HG03064 (cell line): ENCODE measurements around the gene ADAMTS9.
"Not testable (repeated sequence)": the region's sequence is repeated elsewhere in the genome, so short reads cannot be mapped to it uniquely, and the experiment has no call there.

ENCODE experiments used
- ATAC-seq: cut with Tn5 transposase; IDR thresholded peaks from one replicate; pipeline ENCODE4 v1.9.1; 2021; ENCODE audit warnings: low read depth; ENCODE audit not compliant: unreplicated experiment

ADAMTS9 gene

GRCh38 chr3:64548200-64548889 is 139.5 kb downstream of the ADAMTS9 start:
- ATAC-seq = no peak

GRCh38 chr3:64546856-64547255 is 140.9 kb downstream of the ADAMTS9 start:
- ATAC-seq = no peak

- not testable (repeated sequence) for ATAC-seq
Observed at GRCh38 chr3:64545239-64545638, 142.6 kb downstream of the ADAMTS9 start.

DNA sequence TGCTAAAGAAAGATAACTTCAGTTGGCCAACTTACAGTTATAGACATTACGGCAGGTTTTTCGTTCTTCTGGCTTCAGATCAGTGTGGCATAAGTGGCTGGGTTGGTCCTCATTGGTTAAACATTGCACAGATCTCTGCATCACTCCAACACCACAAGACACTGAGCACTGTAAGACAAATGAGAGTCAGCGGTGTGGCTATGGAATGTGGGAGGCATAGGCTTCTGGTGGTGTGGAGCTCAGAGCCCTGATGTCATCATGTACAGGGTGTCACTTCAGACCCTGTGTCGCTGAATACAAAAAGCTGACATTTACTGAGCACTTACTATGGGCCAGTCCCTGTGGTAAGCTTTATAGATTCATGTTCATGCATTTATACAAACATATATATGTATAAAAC is 146.0 kb downstream of the ADAMTS9 start:
- no peak for ATAC-seq

GRCh38 chr3:64539451-64540196 is 148.2 kb downstream of the ADAMTS9 start:
- ATAC-seq = no peak

DNA sequence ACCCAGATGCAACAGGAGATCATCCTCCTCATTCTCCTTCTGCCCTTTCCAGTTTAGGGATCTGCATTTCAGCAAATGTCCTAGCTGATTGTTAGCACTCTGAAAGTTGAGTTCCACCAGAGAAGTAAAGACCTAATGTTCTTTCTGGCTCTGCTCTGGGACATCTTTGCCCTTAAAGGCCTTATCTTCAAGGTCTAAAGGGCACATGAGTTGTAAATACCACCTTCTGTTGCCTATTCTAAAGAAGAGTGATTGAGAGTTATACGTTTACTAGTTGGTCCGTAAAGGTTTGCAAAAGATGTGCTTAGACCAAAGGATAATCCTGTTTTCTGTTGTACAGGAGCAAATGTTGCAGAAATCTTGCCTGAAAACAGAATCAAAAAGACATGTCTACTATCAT is 151.6 kb downstream of the ADAMTS9 start:
- no peak for ATAC-seq

DNA sequence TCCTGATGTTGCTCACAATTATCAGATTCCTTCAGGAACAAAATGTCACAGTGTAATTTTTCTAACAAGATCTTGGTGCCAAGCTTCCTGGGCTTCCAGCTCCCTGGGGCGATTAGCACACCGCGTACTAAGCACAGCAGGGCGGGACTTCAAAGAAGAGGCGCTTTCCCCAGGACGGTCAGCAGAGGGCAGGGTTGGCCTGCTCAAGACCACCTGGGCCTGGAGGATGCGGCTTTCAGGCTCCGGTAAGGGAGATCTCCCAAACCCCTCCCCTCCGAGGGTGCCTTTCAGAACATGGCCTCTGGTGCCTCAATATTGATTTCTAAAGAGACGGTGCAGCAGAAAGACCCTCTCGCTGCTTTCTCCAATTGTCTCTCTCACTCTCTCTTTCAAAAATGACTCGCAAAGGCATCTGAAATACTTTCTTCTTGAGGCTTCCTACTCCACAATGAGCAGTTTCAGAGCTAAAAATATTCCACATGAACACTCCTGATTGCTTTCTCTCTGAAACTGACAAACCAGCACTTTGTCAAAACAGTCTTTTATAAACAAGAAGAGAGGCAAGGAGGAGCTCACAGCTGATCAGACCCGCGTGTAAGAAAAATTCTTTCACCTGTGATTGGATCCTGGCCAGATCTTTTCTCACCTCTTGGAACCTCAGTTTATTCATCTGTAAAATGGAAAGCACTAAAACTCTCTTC is 154.0 kb downstream of the ADAMTS9 start:
- ATAC-seq = peak; percentile 86

DNA sequence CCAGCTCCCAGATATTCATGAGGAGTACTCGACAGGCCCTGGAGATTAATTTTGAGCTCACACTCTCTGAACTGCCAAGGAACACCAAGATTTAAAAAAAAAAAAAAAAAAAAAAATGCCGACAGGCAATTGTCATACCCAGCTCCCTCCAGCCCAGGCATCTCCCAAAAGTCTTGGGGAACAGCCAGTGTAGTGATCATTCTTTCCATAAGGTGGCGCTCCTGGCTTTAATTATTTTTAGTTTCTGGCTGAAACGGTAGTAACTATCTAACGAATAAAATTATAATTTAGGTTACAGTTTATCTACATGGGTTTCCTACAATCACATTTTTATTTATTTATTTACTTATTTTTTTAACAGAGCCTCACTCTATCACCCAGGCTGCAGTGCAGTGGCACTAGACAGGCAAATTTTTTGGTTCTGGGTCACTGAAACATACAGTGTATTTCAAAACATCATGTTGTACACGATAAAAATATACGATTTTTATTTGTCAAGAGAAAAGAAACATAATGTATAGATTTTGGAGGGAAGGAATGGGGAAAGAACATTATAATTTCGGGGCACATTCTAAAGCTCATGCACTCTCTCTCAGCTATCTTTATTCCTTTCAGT is 157.3 kb downstream of the ADAMTS9 start:
- no peak for ATAC-seq

GRCh38 chr3:64523324-64523723 is 164.5 kb downstream of the ADAMTS9 start:
- no peak for ATAC-seq

DNA sequence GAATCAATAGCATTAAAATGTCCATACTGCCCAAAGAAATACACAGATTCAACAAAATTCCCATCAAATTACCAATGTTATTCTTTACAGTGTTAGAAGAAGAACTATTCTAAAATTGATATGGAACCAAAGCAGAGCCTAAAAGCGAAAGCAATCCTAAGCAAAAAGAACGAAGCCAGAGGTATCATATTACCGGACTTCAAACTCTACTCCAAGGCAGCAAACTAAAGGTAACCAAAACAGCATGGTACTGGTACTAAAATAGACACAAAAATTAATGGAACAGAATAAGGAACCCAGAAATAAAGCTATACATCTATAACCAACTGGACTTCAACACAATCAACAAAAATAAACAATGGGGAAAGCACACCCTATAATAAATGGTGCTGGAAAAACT is 167.5 kb downstream of the ADAMTS9 start:
- no peak for ATAC-seq

- ATAC-seq = no peak
Observed at GRCh38 chr3:64518950-64519349, 168.8 kb downstream of the ADAMTS9 start.

DNA sequence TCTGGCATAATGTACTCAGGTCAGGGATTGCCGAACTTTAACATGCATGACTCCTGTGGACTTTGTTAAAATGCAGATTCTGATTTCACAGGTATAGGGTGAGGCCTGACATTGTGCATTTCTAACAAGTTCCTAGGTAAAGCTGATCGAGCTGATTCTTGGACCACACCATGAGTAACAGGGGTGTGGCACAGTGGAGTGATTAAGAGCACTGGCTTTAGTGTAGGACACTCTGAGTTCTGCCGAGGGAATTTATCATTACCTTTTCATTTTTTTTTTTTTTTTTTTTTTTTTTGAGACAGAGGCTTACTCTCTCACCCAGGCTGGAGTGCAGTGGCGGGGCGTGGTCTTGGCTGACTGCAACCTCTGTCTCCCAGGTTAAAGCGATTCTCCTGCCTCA is 169.3 kb downstream of the ADAMTS9 start:
- no peak for ATAC-seq

- ATAC-seq = no peak
Observed at GRCh38 chr3:64514889-64515288, 172.9 kb downstream of the ADAMTS9 start.

- ATAC-seq = no peak
Observed at GRCh38 chr3:64509206-64509605, 178.6 kb downstream of the ADAMTS9 start.

DNA sequence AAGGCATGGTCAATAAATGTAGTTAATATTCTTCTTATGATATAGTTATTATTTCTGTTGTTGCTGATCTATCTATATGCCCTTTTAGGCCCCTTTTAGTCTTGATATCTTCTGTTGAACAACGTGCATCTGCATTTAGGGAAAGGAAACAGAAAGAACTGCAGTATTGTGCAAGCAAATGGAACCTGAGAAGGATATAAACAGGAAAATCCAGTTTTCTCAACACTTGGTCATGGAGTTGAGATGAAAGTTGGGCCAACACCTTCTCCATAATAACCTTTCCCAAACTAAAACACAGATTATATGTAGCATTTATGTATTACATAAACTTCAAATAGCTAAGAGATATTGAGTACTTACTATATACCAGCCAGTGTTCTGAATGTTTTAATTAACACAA is 179.7 kb downstream of the ADAMTS9 start:
- no peak for ATAC-seq

- no peak for ATAC-seq
Observed at GRCh38 chr3:64506255-64506654, 181.5 kb downstream of the ADAMTS9 start.

DNA sequence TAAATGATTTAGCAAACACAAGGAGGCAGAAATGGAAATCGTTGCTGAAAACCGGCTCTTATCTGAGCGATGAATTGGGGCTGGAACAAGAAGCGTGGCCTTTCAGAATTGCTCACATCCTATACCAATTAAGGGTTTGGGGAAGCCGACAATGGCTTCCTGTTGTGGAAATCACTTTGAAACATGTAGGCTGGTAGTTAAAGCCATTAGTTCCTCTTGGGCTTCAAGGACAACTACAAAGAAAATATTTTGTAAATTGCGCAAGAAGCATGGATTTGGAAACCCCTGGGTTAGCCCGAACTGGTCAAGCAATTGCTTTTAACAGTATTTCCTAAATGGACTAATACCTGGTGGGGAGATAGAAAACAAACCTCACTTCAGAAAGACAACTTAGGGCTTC is 182.4 kb downstream of the ADAMTS9 start:
- ATAC-seq = no peak

DNA sequence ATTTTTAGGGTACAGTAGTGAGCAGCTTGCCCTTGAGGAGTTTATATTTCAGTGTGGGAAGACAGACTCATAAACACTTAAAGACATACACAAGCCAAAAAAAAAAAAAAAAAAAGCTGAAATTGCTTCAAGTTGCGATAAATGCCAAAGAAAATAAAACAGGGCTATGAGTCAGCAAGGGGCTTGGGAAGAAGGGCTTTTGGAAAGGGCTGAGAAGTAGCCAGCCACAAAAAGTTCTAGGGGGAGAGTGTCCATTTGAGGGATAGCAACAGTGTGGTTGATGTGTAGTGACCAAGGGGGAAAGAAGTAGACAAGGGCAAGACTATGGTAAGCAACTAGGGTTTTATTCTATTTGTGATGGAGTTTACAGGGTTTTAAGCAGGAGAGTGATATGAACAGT is 185.5 kb downstream of the ADAMTS9 start:
- no peak for ATAC-seq

- ATAC-seq = no peak
Observed at GRCh38 chr3:64501298-64501906, 186.4 kb downstream of the ADAMTS9 start.

- no peak for ATAC-seq
Observed at GRCh38 chr3:64496786-64497490, 190.9 kb downstream of the ADAMTS9 start.
